GM21360 (cell line): Measurements from ENCODE around the gene KRTAP9-9.
"Not testable (repeated sequence)": the region's sequence is repeated elsewhere in the genome, so short reads cannot be mapped to it uniquely, and the experiment has no call there.

Experiments used
- ATAC-seq: cut with Tn5 transposase; IDR thresholded peaks from one replicate; pipeline ENCODE4 v1.9.1; 2021; ENCODE audit warnings: mild to moderate bottlenecking, moderate library complexity; ENCODE audit not compliant: unreplicated experiment

KRTAP9-9 gene

DNA sequence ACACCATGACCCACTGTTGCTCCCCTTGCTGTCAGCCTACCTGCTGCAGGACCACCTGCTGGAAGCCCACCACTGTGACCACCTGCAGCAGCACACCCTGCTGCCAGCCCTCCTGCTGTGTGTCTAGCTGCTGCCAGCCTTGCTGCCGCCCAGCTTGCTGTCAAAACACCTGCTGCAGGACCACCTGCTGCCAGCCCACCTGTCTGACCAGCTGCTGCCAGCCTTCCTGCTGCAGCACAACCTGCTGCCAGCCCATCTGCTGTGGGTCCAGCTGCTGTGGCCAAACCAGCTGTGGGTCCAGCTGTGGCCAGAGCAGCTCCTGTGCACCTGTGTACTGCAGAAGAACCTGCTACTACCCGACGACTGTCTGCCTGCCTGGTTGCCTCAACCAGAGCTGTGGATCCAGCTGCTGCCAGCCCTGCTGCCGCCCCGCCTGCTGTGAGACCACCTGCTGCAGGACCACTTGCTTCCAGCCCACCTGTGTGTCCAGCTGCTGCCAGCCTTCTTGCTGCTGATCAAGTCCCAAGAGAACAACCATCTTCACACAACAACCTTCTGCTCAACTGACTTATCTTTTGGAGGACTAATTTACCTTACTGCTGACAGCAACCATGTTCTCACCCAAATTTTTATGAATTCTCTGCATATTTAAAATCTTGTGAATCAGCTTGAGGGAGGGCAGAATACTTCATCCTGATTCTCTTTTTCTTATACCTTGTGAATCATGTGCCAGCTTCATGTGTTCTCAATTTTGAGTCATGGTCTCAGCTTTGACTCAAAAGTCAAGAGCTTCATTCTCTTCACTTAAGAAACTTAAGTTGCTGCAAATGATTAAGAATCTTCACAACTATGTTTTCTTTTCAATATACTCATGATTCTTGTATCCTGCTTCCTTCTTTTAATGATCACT is at the start of gene KRTAP9-9:
Gene KRTAP9-9, plus strand, starts transcription at position 4 of the 910 bp plus-strand sequence.
- not testable (repeated sequence) for ATAC-seq

DNA sequence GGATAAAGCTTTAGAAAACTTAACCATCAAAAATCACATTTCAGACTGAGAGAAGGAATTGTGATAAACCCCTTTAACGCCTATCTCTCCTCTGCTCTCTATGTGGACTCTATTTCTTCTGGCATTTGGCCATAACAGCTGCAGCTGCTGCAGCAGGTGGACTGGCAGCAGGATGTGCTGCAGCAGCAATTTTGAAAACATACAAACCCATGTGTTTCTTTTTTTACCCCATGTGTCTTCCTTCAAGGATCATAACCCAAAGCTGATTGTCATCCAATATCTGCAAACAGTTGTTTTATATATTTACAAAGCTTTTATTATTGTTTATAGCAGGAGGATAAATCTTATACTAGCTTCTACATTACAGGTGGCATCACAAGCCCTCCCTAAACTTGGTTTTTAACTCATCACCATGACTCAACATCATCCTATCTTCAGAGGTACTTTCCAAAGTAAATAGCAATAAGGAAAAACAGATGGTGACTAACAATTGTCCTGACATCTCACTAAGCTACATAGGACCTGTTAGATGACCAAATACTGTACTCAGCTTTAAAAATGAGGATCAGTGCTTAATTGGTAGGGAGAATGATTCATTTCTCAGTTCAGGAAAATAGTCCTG is 43.2 kb upstream of the KRTAP9-9 start:
- ATAC-seq = no peak

DNA sequence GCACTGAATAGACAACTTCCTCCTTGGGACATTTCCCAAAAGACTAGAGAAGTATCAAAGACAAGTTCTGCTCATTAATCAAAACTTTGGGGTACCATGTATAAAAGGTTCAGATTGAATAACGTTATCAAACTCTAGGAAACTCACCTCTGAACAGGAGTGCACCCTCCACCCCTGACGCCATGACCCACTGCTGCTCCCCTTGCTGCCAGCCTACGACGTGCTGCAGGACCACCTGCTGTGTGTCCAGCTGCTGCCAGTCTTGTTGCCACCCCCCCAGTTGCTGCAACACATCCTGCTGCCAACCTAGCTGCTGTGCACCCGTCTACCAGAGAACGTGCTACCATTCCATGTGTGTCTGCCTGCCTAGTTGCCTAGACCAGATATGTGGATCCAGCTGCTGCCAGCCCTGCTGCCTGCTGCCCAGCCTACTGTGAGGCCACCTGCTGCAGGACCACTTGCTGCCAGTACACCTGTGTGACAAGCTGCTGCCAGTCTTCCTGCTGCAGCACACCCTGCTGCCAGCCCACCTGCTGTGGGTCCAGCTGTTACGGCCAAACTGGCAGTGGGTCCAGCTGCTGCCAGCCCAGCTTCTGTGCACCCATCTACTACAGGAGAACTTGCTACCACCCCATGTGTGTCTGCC is 42.5 kb upstream of the KRTAP9-9 start:
- no peak for ATAC-seq

DNA sequence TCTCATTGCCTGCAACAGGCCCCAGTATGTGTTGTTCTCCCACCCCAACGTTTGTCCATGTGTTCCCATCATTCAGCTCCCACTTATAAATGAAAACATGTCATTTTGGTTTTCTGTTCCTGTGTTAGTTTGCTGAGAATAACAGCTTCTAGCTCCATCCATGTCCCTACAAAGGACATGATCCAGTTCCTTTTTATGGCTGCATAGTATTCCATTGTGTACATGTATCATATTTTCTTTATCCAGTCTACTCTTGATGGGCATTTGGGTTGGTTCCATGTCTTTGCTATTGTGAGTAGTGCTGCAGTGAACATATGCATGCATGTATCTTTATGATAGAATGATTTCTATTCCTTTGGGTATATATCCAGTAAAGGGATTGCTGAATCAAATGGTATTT is 39.5 kb upstream of the KRTAP9-9 start:
- no peak for ATAC-seq

DNA sequence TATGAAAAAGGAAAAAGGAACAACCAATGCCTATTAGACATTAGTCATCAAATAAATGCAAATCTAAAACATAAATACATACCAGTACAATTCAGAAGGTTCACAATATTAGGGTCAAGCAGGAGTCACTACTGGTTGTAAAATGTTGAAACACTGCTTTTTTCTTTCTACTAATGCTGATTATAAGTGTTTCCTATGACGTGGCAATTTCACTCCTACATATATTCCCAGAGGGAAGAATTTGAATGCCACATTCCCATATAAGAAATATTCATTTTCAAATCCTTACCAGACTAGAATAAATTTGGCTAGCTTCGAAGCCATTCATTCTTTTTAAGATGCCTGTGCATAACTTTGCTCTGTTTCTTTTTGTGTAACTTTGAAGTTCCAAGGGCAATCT is 31.4 kb upstream of the KRTAP9-9 start:
- ATAC-seq = no peak

DNA sequence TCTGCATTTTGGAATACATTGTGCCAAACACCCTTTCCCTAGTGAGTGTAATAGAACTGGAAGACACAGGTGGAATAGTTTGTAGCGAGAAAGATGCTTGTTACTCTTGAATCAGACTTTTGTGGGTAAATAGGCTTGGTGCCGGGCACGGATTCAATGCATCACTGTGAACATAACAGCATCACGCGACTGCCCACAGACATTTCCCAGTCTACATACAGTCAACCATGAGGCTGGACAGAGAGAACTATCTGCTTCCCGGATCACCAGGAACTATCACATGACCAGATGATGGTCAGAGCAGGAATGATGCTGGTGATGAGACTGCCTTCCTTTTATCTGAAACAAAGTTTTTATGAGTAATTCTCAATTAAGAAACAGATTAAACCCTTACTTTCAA is 29.1 kb upstream of the KRTAP9-9 start:
- no peak for ATAC-seq

DNA sequence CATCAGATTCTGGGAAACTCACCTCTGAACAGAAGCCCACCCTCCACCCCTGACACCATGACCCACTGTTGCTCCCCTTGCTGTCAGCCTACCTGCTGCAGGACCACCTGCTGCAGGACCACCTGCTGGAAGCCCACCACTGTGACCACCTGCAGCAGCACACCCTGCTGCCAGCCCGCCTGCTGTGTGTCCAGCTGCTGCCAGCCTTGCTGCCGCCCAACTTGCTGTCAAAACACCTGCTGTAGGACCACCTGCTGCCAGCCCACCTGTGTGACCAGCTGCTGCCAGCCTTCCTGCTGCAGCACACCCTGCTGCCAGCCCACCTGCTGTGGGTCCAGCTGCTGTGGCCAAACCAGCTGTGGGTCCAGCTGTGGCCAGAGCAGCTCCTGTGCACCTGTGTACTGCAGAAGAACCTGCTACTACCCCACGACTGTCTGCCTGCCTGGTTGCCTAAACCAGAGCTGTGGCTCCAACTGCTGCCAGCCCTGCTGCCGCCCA is 28.5 kb upstream of the KRTAP9-9 start, which contains the start of gene KRTAP9-2:
Gene KRTAP9-2, plus strand, starts transcription at position 51 of the 498 bp plus-strand sequence. Its CDS starts 7 bp downstream, at position 58.
- not testable (repeated sequence) for ATAC-seq

DNA sequence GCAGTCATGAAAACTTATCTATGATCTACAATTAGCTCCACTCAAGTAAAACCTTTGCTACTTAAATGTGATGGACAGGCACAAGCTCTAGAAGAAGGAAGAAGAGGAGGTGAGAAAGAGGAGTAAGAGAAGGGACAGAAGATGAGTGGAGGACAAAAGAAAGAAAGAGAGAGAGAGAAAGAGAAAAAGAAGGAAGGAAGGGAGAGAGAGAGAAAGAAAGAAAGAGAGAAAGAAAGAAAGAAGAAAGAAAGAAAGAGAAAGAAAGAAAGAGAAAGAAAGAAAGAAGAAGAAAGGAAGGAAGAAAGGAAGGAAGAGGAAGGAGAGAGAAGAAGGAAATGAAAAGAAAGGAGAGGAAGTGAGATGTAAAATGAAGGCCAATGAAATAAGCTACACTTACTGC is 25.1 kb upstream of the KRTAP9-9 start:
- no peak for ATAC-seq

DNA sequence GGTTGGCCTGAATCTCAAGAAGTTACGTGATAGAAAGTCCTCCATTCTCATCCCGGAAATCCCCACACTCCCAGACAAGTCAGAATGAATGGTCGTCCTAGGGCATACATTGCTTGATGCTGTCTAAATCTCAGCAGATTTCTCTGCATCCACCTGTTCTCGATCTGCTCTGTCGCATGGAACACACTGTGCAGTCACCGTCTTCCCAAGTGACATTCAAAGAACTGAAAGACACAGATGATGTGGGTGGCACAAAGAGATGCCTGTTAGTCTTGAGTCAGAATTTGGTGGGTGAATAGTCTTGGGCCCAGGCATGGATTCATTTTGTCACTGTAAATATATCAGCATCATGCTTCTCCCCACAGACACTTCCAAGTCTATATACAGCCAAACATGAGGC is 23.5 kb upstream of the KRTAP9-9 start:
- ATAC-seq = no peak

DNA sequence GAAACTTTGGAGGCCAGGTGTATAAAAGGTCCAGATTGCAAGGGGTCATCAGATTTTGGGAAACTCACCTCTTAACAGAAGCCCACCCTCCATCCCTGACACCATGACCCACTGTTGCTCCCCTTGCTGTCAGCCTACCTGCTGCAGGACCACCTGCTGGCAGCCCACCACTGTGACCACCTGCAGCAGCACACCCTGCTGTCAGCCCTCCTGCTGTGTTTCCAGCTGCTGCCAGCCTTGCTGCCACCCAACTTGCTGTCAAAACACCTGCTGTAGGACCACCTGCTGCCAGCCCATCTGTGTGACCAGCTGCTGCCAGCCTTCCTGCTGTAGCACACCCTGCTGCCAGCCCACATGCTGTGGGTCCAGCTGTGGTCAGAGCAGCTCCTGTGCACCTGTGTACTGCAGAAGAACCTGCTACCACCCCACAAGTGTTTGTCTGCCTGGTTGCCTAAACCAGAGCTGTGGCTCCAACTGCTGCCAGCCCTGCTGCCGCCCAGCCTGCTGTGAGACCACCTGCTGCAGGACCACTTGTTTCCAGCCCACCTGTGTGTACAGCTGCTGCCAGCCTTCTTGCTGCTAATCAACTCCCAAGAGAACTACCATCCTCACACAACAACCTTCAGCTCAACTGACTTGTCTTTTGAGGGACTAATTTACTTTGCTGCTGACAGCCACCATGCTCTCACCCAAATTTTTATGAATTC is 22.6 kb upstream of the KRTAP9-9 start, which contains the start of gene KRTAP9-3:
Gene KRTAP9-3, plus strand, starts transcription at position 51 of the 707 bp plus-strand sequence. Its CDS starts 53 bp downstream, at position 104.
- not testable (repeated sequence) for ATAC-seq

DNA sequence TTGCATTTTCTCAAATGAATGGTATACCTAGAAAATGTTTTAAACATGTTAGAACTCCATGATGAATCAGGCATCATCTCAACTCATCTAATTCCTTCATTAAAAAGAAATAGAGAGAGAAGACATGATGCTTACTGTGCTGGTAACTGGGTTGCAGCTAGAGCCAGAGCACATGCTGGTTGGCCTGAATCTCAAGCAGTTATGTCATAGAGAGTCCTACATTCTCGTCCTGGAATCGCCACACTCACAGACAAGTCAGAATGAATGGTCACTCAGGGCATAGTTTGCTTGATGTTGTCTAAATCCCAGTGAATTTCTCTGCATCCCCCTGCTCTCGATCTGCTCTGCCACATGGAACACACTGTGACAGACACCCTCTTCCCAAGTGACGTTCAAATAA is 18.1 kb upstream of the KRTAP9-9 start:
- ATAC-seq = not testable (repeated sequence)

DNA sequence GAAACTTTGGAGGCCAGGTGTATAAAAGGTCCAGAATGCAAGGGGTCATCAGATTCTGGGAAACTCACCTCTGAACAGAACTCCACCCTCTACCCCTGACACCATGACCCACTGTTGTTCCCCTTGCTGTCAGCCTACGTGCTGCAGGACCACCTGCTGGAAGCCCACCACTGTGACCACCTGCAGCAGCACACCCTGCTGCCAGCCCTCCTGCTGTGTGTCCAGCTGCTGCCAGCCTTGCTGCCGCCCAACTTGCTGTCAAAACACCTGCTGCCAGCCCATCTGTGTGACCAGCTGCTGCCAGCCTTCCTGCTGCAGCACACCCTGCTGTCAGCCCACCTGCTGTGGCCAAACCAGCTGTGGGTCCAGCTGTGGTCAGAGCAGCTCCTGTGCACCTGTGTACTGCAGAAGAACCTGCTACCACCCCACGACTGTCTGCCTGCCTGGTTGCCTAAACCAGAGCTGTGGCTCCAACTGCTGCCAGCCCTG is 17.2 kb upstream of the KRTAP9-9 start, which contains the start of gene KRTAP9-8:
Gene KRTAP9-8, plus strand, starts transcription at position 51 of the 489 bp plus-strand sequence. Its CDS starts 53 bp downstream, at position 104.
- not testable (repeated sequence) for ATAC-seq

DNA sequence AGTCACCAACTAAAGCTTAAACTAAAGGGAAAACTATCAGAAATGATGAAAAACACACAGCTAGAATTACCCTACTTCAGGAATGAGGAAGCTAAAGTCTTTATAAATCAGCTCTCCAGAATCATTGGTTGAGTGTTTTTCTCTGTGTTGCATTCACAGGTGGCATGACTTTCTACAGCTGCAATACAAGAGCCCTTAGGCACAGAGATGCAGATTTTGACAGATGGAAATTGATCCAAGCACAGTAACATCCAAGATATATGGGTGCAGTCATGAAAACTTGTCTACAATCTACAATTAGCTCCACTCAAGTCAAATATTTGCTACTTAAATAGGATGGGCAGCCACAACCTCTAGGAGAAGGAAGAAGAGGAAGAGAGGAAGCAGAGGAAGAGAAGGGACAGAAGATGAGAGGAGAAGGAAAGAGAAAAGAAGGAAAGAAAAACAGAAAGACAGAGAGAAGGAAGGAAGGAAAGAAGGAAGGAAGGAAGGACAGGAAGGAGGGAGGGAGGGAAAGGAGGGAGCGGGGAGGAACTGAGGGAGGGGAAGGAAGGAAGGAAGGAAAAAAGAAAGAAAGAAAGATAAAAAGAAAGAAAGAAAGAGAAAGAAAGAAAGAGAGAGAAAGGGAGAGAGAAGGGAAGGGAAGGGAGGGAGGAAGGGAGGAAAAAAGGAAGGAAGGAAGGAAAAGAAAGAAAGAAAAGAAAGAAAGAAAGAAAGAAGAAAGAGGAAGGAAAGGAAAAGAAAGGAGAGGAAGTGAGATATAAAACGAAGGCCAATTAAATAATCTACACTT is 8.0 kb upstream of the KRTAP9-9 start:
- ATAC-seq = not testable (repeated sequence)

DNA sequence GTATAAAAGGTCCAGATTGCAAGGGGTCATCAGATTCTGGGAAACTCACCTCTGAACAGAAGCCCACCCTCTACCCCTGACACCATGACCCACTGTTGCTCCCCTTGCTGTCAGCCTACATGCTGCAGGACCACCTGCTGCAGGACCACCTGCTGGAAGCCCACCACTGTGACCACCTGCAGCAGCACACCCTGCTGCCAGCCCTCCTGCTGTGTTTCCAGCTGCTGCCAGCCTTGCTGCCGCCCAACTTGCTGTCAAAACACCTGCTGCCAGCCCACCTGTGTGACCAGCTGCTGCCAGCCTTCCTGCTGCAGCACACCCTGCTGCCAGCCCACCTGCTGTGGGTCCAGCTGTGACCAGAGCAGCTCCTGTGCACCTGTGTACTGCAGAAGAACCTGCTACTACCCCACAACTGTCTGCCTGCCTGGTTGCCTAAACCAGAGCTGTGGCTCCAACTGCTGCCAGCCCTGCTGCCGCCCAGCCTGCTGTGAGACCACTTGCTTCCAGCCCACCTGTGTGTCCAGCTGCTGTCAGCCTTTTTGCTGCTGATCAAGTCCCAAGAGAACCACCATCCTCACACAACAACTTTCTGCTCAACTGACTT is 5.4 kb upstream of the KRTAP9-9 start, which contains the start of gene KRTAP9-4:
Gene KRTAP9-4, plus strand, starts transcription at position 51 of the 604 bp plus-strand sequence. Its CDS starts 34 bp downstream, at position 85.
- ATAC-seq = not testable (repeated sequence)

DNA sequence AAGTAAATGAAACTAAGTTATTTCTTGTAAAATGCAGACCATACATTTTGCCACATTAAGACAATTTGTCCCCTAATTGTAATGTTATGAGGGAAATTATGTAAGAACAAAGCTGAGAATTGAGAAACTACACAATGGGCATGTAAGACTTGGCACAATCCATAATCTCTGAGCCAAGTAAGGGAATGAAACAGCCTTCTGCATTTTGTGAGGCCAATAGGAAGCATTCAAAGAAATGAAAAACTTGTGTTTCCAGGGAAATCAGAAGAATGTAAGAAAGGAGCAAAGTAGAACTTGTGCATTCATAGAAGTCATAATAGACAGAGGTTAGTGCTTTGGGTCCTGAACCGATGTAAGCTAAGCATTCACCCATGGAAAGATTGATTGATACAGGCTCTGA is 3.9 kb upstream of the KRTAP9-9 start:
- ATAC-seq = no peak

DNA sequence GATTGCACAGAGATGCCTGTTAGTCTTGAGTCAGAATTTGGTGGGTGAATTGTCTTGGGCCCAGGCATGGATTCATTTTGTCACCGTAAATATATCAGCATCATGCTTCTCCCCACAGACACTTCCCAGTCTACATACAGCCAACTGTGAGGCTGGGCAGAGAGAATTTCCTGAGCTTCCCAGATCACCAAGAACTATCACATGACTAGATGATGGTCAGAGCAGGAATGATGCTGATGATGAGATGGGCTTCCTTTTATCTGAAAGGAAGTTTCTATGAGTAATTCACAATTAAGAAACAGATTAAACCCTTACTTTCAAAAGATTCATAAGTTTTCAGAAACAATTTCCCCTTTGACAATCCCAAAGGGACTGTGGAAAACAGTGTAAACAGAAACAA is 323 bp upstream of the KRTAP9-9 start:
- ATAC-seq = no peak

DNA sequence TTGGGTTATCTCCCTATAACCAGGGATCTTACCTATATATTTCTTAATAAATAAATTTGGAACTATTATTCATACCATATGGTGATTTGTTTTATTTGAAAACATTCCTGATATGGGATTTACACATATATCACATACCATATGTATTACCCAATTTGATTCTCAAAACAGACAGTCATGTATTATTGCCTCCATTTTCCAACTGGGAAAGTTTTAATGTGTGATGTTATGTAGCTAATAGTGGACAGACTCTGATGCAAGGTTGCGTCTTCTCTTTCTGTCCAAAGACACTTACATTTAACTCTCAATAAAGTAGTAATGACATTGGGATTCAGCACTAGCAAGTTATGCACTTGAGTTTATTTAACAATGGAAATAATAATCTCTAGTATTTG is 1.1 kb downstream of the KRTAP9-9 start:
- no peak for ATAC-seq

DNA sequence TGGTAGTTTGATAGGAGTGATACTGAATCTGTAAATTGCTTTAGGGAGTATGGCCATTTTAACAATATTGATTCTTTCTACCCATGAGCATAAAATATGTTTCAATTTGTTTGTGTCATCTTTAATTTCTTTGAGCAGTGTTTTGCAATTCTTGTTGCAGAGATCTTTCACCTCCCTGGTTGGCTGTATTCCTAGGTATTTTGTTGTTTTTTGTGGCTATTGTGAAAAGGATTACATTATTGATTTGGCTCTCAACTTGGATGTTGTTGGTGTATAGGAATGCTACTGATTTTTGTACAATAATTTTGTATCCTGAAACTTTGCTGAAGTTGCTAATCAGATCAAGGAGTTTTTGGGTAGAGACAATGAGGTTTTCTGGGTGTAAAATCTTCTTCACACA is 3.2 kb downstream of the KRTAP9-9 start:
- ATAC-seq = no peak

DNA sequence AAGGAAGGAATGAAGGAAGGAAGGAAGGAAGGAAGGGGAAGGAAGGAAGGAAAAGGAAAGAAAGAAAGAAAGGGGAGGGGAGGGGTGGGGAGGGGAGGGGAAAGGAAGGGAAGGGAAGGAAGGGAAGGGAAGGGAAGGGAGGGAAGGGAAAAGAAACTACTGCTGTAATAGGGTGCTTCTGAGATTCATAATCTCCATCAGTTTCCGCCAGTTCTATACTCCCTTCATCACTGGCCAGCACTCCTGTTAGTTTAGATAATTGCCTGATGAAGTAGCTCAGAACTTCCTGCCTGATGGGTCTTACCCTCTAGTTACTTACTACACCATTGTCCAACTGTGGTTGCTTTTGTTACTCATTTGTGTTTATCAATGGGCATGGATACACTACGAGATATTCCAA is 8.0 kb downstream of the KRTAP9-9 start:
- ATAC-seq = no peak
